NCI-H524 (cell line): Measurements from ENCODE around the gene NR2F1.

Experiments
- DNase-seq, 2 experiments: peaks; one replicate each; lab custom pipeline; 2025; lab: John Stamatoyannopoulos, UW

The NR2F1 gene

GRCh38 chr5:93636837-93637236 lies 53.8 kb downstream of the NR2F1 start:
- DNase-seq = no peak

DNA sequence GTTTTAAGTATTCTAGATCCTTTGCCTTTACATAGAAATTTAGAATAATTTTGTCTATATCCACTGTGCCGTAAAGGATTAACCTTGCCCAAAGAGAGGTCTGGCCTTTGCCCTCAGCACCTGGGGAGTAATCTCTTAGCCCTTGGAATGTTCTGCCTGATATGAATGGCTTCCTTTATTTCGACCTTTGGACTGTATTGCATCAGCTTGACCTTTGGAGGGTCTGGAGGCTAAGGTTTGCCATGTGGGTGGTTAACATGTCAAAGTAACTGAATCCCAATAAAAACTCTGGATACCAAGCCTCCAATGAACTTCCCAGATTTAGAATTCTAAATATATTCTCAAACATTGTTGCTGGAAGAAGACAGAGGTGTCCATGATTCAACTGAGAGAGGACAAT lies 54.7 kb downstream of the NR2F1 start:
- DNase-seq = no peak

DNA sequence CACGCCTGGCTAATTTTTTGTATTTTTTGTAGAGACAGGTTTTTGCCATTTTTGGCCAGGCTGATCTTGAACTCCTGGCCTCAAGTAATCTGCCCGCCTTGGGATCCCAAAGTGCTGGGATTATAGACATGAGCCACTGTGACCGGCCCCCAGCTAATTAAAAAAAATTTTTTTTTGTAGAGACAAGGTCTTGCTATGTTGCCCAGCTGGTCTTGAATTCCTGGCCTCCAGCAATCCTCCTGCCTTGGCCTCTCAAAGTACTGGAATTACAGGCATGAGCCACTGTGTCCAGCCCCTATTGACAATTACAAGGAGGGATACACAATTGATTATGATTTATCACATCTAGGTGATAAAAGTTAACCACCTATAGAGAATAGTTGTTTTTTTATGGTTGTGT lies 59.5 kb downstream of the NR2F1 start:
- DNase-seq = no peak
